ENCODE measurements around the gene FBXO27.

GRCh38 chr19:39003188-39003587 lies 29.2 kb downstream of the FBXO27 start:
- no peak for TF ChIP-seq SREBF2 (IDR thresholded peaks at IDR 0.05)
- TF ChIP-seq, protein P1, sequence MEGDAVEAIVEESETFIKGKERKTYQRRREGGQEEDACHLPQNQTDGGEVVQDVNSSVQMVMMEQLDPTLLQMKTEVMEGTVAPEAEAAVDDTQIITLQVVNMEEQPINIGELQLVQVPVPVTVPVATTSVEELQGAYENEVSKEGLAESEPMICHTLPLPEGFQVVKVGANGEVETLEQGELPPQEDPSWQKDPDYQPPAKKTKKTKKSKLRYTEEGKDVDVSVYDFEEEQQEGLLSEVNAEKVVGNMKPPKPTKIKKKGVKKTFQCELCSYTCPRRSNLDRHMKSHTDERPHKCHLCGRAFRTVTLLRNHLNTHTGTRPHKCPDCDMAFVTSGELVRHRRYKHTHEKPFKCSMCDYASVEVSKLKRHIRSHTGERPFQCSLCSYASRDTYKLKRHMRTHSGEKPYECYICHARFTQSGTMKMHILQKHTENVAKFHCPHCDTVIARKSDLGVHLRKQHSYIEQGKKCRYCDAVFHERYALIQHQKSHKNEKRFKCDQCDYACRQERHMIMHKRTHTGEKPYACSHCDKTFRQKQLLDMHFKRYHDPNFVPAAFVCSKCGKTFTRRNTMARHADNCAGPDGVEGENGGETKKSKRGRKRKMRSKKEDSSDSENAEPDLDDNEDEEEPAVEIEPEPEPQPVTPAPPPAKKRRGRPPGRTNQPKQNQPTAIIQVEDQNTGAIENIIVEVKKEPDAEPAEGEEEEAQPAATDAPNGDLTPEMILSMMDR (IDR thresholded peaks at IDR 0.05): no peak
- TF ChIP-seq ZSCAN20 (CRISPR knock-in tag; IDR thresholded peaks at IDR 0.05): no peak
- TF ChIP-seq NR3C1 (IDR thresholded peaks at IDR 0.05): no peak
- no peak for TF ChIP-seq RFX5 (IDR thresholded peaks at IDR 0.05)
- TF ChIP-seq CHD4 (IDR thresholded peaks at IDR 0.05; ENCODE audit: borderline replicate concordance): no peak
- no peak for TF ChIP-seq POLR2A (IDR thresholded peaks at IDR 0.05; ENCODE audit: low read length)
- no peak for TF ChIP-seq JUNB (IDR thresholded peaks at IDR 0.05)
- TF ChIP-seq BHLHE40 (IDR thresholded peaks at IDR 0.05; ENCODE audit: low read depth, low read length): no peak
- no peak for TF ChIP-seq MAX (IDR thresholded peaks at IDR 0.05)
